Measurements from ENCODE around the gene CALR3.

GRCh38 chr19:16509141-16510061 lies 13.4 kb upstream of the CALR3 start:
- no peak for TF ChIP-seq TAF1 (conservative IDR thresholded peaks at IDR 0.05)
- TF ChIP-seq, protein P1, sequence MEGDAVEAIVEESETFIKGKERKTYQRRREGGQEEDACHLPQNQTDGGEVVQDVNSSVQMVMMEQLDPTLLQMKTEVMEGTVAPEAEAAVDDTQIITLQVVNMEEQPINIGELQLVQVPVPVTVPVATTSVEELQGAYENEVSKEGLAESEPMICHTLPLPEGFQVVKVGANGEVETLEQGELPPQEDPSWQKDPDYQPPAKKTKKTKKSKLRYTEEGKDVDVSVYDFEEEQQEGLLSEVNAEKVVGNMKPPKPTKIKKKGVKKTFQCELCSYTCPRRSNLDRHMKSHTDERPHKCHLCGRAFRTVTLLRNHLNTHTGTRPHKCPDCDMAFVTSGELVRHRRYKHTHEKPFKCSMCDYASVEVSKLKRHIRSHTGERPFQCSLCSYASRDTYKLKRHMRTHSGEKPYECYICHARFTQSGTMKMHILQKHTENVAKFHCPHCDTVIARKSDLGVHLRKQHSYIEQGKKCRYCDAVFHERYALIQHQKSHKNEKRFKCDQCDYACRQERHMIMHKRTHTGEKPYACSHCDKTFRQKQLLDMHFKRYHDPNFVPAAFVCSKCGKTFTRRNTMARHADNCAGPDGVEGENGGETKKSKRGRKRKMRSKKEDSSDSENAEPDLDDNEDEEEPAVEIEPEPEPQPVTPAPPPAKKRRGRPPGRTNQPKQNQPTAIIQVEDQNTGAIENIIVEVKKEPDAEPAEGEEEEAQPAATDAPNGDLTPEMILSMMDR (IDR thresholded peaks at IDR 0.05; ENCODE audit: low read depth, low read length, missing input control): no peak
- no peak for TF ChIP-seq YY1 (IDR thresholded peaks at IDR 0.05)
- TF ChIP-seq JUND (IDR thresholded peaks at IDR 0.05): no peak
- no peak for TF ChIP-seq ATF3 (IDR thresholded peaks at IDR 0.05)
- no peak for TF ChIP-seq ZBTB33 (IDR thresholded peaks at IDR 0.05)
- no peak for TF ChIP-seq REST (IDR thresholded peaks at IDR 0.05)
- no peak for TF ChIP-seq RXRA (IDR thresholded peaks at IDR 0.05)
